PC-9 (cell line): Measurements from ENCODE around the gene TFB2M. TPM values are rescaled to one million over a fixed set of nuclear protein-coding genes. Genes with fewer than 3 reads are reported as not detected.

ENCODE experiments used
- BruUV-seq: library from RNA; stranded (reverse); fragments of 400-500 nt; replicated peaks from 2 replicates; lab custom pipeline; 2021; lab: Mats Ljungman, UMichigan
- CTCF ChIA-PET: fragments of 300-600 bp; sonication (Branson Sonifier 250); formaldehyde crosslinking; loops from one replicate; lab custom pipeline; 2022; ENCODE audit warnings: antibody characterized with exemption; lab: Charles Lee
- POLR2A ChIA-PET: fragments of 300-600 bp; sonication (Branson Sonifier 250); formaldehyde crosslinking; loops from one replicate; lab custom pipeline; 2022; ENCODE audit warnings: antibody characterized with exemption; ENCODE audit not compliant: unreplicated experiment; lab: Charles Lee
- DNase-seq, 2 experiments: peaks; one replicate each; pipeline versions ENCODE4 v3.0.0 to v3.0.0-alpha.2; 2015 to 2022; ENCODE audit warnings: mixed read lengths in 1 of 2
- H2AFZ ChIP-seq: fragments of 200-600 bp; sonication (generic); 2 replicates; pipeline ENCODE4 v1.8.1; 2017; ENCODE audit warnings: antibody characterized with exemption
- H3F3A ChIP-seq: fragments of 200-600 bp; sonication (generic); 2 replicates; pipeline ENCODE4 v1.8.1; 2017; ENCODE audit warnings: antibody characterized with exemption, mild to moderate bottlenecking, low read depth; ENCODE audit not compliant: insufficient read depth
- H3K27ac ChIP-seq: fragments of 200-600 bp; sonication (generic); 2 replicates; pipeline ENCODE4 v1.6.1; 2016; ENCODE audit warnings: mixed run types
- H3K27me3 ChIP-seq: fragments of 200-600 bp; sonication (generic); 2 replicates; pipeline ENCODE4 v1.6.1; 2016; ENCODE audit warnings: low read depth, mixed run types; ENCODE audit not compliant: insufficient read depth
- H3K36me3 ChIP-seq: fragments of 200-600 bp; sonication (generic); 2 replicates; pipeline ENCODE4 v1.6.1; 2016; ENCODE audit warnings: low read depth, mixed run types
- H3K4me1 ChIP-seq: fragments of 200-600 bp; sonication (generic); replicated peaks from 2 replicates; pipeline ENCODE4 v1.6.1; 2016; ENCODE audit warnings: mixed run types; ENCODE audit not compliant: insufficient read depth
- H3K4me2 ChIP-seq: fragments of 200-600 bp; sonication (generic); 2 replicates; pipeline ENCODE4 v1.6.1; 2017; ENCODE audit warnings: mixed run types
- H3K4me3 ChIP-seq: fragments of 200-600 bp; sonication (generic); 2 replicates; pipeline ENCODE4 v1.6.1; 2016; ENCODE audit warnings: mixed run types
- H3K79me2 ChIP-seq: fragments of 200-600 bp; sonication (generic); 2 replicates; pipeline ENCODE4 v1.6.1; 2017; ENCODE audit warnings: low read depth, mixed run types
- H3K9me2 ChIP-seq: fragments of 200-600 bp; sonication (generic); 2 replicates; pipeline ENCODE4 v1.8.1; 2017; ENCODE audit warnings: mild to moderate bottlenecking; ENCODE audit not compliant: insufficient read depth
- H3K9me3 ChIP-seq: fragments of 200-600 bp; sonication (generic); 2 replicates; pipeline ENCODE4 v1.8.1; 2016; ENCODE audit warnings: low read depth; ENCODE audit not compliant: insufficient read depth
- H4K20me1 ChIP-seq: fragments of 200-600 bp; sonication (generic); 2 replicates; pipeline ENCODE4 v1.8.1; 2017; ENCODE audit not compliant: insufficient read depth
- EZH2 ChIP-seq: fragments of 200-600 bp; sonication (generic); IDR thresholded peaks from 2 replicates; pipeline ENCODE4 v1.8.0; 2017; ENCODE audit warnings: antibody characterized with exemption, low read depth
- intact Hi-C: fragments of 100-400 bp; cut with micrococcal nuclease; formaldehyde crosslinking; loops from one replicate; pipeline ENCODE4 v1.10.0; 2022; ENCODE audit not compliant: unreplicated experiment
- total RNA-seq: library from RNA; stranded (reverse); gene quantifications from 2 replicates; pipeline ENCODE4 v1.2.3, GENCODE V29; 2021
- TF ChIP-seq, protein P1 (sequence below): fragments of 200-600 bp; sonication (generic); conservative IDR thresholded peaks from 2 replicates; pipeline ENCODE4 v1.6.1; 2017; ENCODE audit warnings: mixed run types, antibody characterized with exemption, mild to moderate bottlenecking, moderate library complexity

Gene TFB2M
- total RNA-seq, 1 experiment from 2014 or later, result 16.2 TPM

GRCh38 chr1:246516126-246516525, 49.9 kb downstream of the TFB2M start:
- no peak for TF ChIP-seq EZH2
- TF ChIP-seq, protein P1, sequence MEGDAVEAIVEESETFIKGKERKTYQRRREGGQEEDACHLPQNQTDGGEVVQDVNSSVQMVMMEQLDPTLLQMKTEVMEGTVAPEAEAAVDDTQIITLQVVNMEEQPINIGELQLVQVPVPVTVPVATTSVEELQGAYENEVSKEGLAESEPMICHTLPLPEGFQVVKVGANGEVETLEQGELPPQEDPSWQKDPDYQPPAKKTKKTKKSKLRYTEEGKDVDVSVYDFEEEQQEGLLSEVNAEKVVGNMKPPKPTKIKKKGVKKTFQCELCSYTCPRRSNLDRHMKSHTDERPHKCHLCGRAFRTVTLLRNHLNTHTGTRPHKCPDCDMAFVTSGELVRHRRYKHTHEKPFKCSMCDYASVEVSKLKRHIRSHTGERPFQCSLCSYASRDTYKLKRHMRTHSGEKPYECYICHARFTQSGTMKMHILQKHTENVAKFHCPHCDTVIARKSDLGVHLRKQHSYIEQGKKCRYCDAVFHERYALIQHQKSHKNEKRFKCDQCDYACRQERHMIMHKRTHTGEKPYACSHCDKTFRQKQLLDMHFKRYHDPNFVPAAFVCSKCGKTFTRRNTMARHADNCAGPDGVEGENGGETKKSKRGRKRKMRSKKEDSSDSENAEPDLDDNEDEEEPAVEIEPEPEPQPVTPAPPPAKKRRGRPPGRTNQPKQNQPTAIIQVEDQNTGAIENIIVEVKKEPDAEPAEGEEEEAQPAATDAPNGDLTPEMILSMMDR, result no peak
- Histone ChIP-seq H3K9me2 (no peaks in the 10 kb centered on the region), H2AFZ (no peak overlapping the region), H3K4me2 (no peak overlapping the region), H3K27me3 (no peaks in the 10 kb centered on the region), H3K9me3 (peaks cover 9% of the 10 kb centered on the region; the same call in 1 of the 2 replicates), H3K4me1 (no peaks in the 10 kb centered on the region), H3F3A (peaks cover 5% of the 10 kb centered on the region; the same call in 1 of the 2 replicates), H4K20me1 (no peaks in the 10 kb centered on the region), H3K27ac (no peak overlapping the region), H3K36me3 (no peaks in the 10 kb centered on the region), H3K79me2 (no peaks in the 10 kb centered on the region), H3K4me3 (no peak overlapping the region)
- POLR2A ChIA-PET, result no interaction called here
- intact Hi-C loops, result no loop called here
- no TSS peak for BruUV-seq
- CTCF ChIA-PET, result no interaction called here
- no peak for DNase-seq

GRCh38 chr1:246515390-246516005, 50.6 kb downstream of the TFB2M start:
- POLR2A ChIA-PET, result no interaction called here
- no peaks in the 10 kb centered on the region for H3K4me1 ChIP-seq

GRCh38 chr1:246513619-246514343, 52.3 kb downstream of the TFB2M start:
- Histone ChIP-seq H3K4me2 (peak overlapping the region; percentile 42), H3K9me3 (peaks cover 9% of the 10 kb centered on the region; the same call in 1 of the 2 replicates)

More at GRCh38 chr1:246515390-246516005, 50.6 kb downstream of the TFB2M start:
- Histone ChIP-seq H3K27me3 (no peaks in the 10 kb centered on the region), H3K4me2 (no peak overlapping the region), H4K20me1 (no peaks in the 10 kb centered on the region), H3K9me3 (peaks cover 9% of the 10 kb centered on the region; the same call in 1 of the 2 replicates), H2AFZ (no peak overlapping the region), H3K9me2 (no peaks in the 10 kb centered on the region), H3K27ac (no peak overlapping the region), H3K4me3 (no peak overlapping the region), H3F3A (peaks cover 5% of the 10 kb centered on the region; the same call in 1 of the 2 replicates), H3K36me3 (no peaks in the 10 kb centered on the region), H3K79me2 (no peaks in the 10 kb centered on the region)
- CTCF ChIA-PET, result no interaction called here
- no peak for TF ChIP-seq EZH2
- TF ChIP-seq, protein P1, result no peak
- intact Hi-C loops, result no loop called here
- no peak for DNase-seq
- BruUV-seq, result no TSS peak

More at GRCh38 chr1:246513619-246514343, 52.3 kb downstream of the TFB2M start:
- peak overlapping the region; percentile 30; the same call in 1 of the 2 replicates for H3K4me3 ChIP-seq
- no peak overlapping the region for H3K27ac ChIP-seq
- H4K20me1 ChIP-seq, result no peaks in the 10 kb centered on the region
- ChIA-PET CTCF (no interaction called here), POLR2A (no interaction called here)
- intact Hi-C loops, result no loop called here
- peaks cover 5% of the 10 kb centered on the region; the same call in 1 of the 2 replicates for H3F3A ChIP-seq
- H3K79me2 ChIP-seq, result no peaks in the 10 kb centered on the region
- BruUV-seq, result no TSS peak
- H3K36me3 ChIP-seq, result no peaks in the 10 kb centered on the region
- DNase-seq, result no peak
- H3K9me2 ChIP-seq, result no peaks in the 10 kb centered on the region
- no peaks in the 10 kb centered on the region for H3K27me3 ChIP-seq
- TF ChIP-seq, protein P1, result no peak
- TF ChIP-seq EZH2, result no peak
- H2AFZ ChIP-seq, result no peak overlapping the region; the same call in 1 of the 2 replicates
- H3K4me1 ChIP-seq, result no peaks in the 10 kb centered on the region
